Stimulated activated naive CD8-positive, alpha-beta T cell treated with anti-CD3 and anti-CD28 coated beads, Interleukin-15, Interleukin-2, amounts not matched to agents 100 ng/mL and 50 ng/mL, for 24 hours (primary cell): Measurements from ENCODE around the gene STEAP4.

Source experiments
- H3K27ac Mint-ChIP-seq: one replicate; pipeline ENCODE4 v1.8.0; 2021; ENCODE audit warnings: mild to moderate bottlenecking, mixed read lengths
- H3K27me3 Mint-ChIP-seq: one replicate; pipeline ENCODE4 v1.8.0; 2021; ENCODE audit warnings: mixed read lengths
- H3K36me3 Mint-ChIP-seq: one replicate; pipeline ENCODE4 v1.8.0; 2021; ENCODE audit warnings: low read depth, mixed read lengths
- H3K4me1 Mint-ChIP-seq: one replicate; pipeline ENCODE4 v1.8.0; 2021; ENCODE audit warnings: low read depth, mixed read lengths
- H3K4me3 Mint-ChIP-seq: one replicate; pipeline ENCODE4 v1.8.0; 2021; ENCODE audit warnings: mild to moderate bottlenecking, mixed read lengths
- H3K9me3 Mint-ChIP-seq: one replicate; pipeline ENCODE4 v1.8.0; 2021; ENCODE audit warnings: mixed read lengths

Gene STEAP4

GRCh38 chr7:88229302-88229995 is 77.2 kb downstream of the STEAP4 start:
- Mint-ChIP-seq H3K9me3 (no peaks in the 10 kb centered on the region), H3K4me1 (no peaks in the 10 kb centered on the region), H3K36me3 (no peaks in the 10 kb centered on the region), H3K27me3 (peaks cover 27% of the 10 kb centered on the region), H3K27ac (no peak overlapping the region), H3K4me3 (no peak overlapping the region)

GRCh38 chr7:88226886-88227516 is 79.7 kb downstream of the STEAP4 start:
- Mint-ChIP-seq H3K4me3 (no peak overlapping the region), H3K27me3 (peaks cover 27% of the 10 kb centered on the region), H3K27ac (no peak overlapping the region), H3K4me1 (no peaks in the 10 kb centered on the region), H3K36me3 (no peaks in the 10 kb centered on the region), H3K9me3 (no peaks in the 10 kb centered on the region)

- Mint-ChIP-seq H3K36me3 (no peaks in the 10 kb centered on the region), H3K27ac (no peak overlapping the region), H3K27me3 (peaks cover 27% of the 10 kb centered on the region), H3K4me1 (peaks cover 1% of the 10 kb centered on the region), H3K4me3 (no peak overlapping the region), H3K9me3 (no peaks in the 10 kb centered on the region)
These were observed 80.5 kb downstream of the STEAP4 start for GRCh38 chr7:88226201-88226600.

- no peaks in the 10 kb centered on the region for H3K36me3 Mint-ChIP-seq
- H3K4me3 Mint-ChIP-seq: no peak overlapping the region
- H3K9me3 Mint-ChIP-seq: no peaks in the 10 kb centered on the region
- peaks cover 12% of the 10 kb centered on the region for H3K4me1 Mint-ChIP-seq
- no peak overlapping the region for H3K27ac Mint-ChIP-seq
- peaks cover 22% of the 10 kb centered on the region for H3K27me3 Mint-ChIP-seq
These were observed 82.0 kb downstream of the STEAP4 start for GRCh38 chr7:88224601-88225275.

- Mint-ChIP-seq H3K4me3 (no peak overlapping the region), H3K27me3 (peaks cover 15% of the 10 kb centered on the region), H3K4me1 (peaks cover 12% of the 10 kb centered on the region), H3K27ac (no peak overlapping the region), H3K36me3 (peaks cover 6% of the 10 kb centered on the region), H3K9me3 (no peaks in the 10 kb centered on the region)
These were observed 83.4 kb downstream of the STEAP4 start for GRCh38 chr7:88223265-88223664.
